K562 (cell line): Measurements from ENCODE around the gene POP5. TPM values are rescaled to one million over a fixed set of nuclear protein-coding genes. Genes with fewer than 3 reads are reported as not detected.

Source experiments
- ATAC-seq: fragments of 200-7000 bp; cut with Tn5 transposase; 3 replicates; pipeline ENCODE4 v1.9.1; 2020; ENCODE audit warnings: moderate library complexity
- BruUV-seq: library from RNA; stranded (reverse); fragments of 400-500 nt; replicated peaks from 2 replicates; lab custom pipeline; 2021; lab: Mats Ljungman, UMichigan
- CTCF ChIA-PET: fragments of 300-600 bp; formaldehyde crosslinking; extraction: SDS; loops from one replicate; lab custom pipeline; 2021; ENCODE audit warnings: low intra/inter-chr PET ratio; lab: Yijun Ruan, JAX
- POLR2A ChIA-PET: fragments of 300-600, 350-650 bp; sonication (Branson Sonifier 250); formaldehyde crosslinking; extraction: SDS; loops from one replicate; lab custom pipeline; 2021; ENCODE audit warnings: antibody characterized with exemption, inconsistent platforms; lab: Yijun Ruan, JAX
- DNase-seq, 4 experiments: peaks; one replicate each; pipeline versions ENCODE4 v3.0.0 to v3.0.0-alpha.2; 2011 to 2018; ENCODE audit warnings: low spot score in 3 of 4, mixed read lengths in 3 of 4; ENCODE audit errors: extremely low read depth in 1 of 4
- FAIRE-seq: peaks from 2 replicates; lab custom pipeline; 2011; peaks lifted over from hg19 to GRCh38; lab: Jason Lieb, UNC
- H2AFZ ChIP-seq: 2 replicates; pipeline ENCODE4 v1.6.0; 2011; ENCODE audit warnings: low read depth, low read length, control low read depth, inconsistent platforms
- H3K27ac ChIP-seq: fragments of 200-600 bp; 3 replicates; pipeline ENCODE4 v1.8.0; 2011; ENCODE audit warnings: low read depth, mild to moderate bottlenecking, control low read depth, inconsistent platforms, low read length, moderate library complexity, mixed read lengths; ENCODE audit errors: extremely low read depth
- H3K27me3 ChIP-seq, 2 experiments: fragments of 300-600 bp in 1 of 2; 2 replicates in 1 of 2; 3 replicates in 1 of 2; pipeline versions ENCODE4 v1.6.0 to v1.8.0; 2011; ENCODE audit warnings: inconsistent platforms in 2 of 2, low read length in 2 of 2, mild to moderate bottlenecking in 1 of 2, mixed read lengths in 1 of 2, moderate library complexity in 1 of 2; ENCODE audit not compliant: control insufficient read depth in 2 of 2, insufficient read depth in 2 of 2
- H3K36me3 ChIP-seq: fragments of 300-600 bp; 3 replicates; pipeline ENCODE4 v1.8.0; 2011; ENCODE audit warnings: mild to moderate bottlenecking, low read length, inconsistent platforms; ENCODE audit not compliant: control insufficient read depth, insufficient read depth
- H3K4me1 ChIP-seq, 2 experiments: fragments of 200-600 bp in 1 of 2; replicated peaks in 1 of 2; 2 replicates in 1 of 2; 3 replicates in 1 of 2; pipeline versions ENCODE4 v1.5.1 to v1.8.0; 2011; ENCODE audit warnings: inconsistent platforms in 2 of 2, low read length in 2 of 2, mild to moderate bottlenecking in 1 of 2, mixed read lengths in 1 of 2, moderate library complexity in 1 of 2; ENCODE audit not compliant: control insufficient read depth in 2 of 2, insufficient read depth in 2 of 2
- H3K4me2 ChIP-seq: 2 replicates; pipeline ENCODE4 v1.6.1; 2011; ENCODE audit warnings: low read length, control low read depth, inconsistent platforms, mixed read lengths; ENCODE audit not compliant: insufficient read depth
- H3K4me3 ChIP-seq: fragments of 200-600 bp; sonication (generic), shearing (Covaris generic); 2 replicates; pipeline ENCODE4 v1.5.1; 2016; ENCODE audit warnings: control low read depth, inconsistent platforms
- H3K79me2 ChIP-seq: fragments of 200-600 bp; 3 replicates; pipeline ENCODE4 v1.8.0; 2011; ENCODE audit warnings: low read length, inconsistent platforms; ENCODE audit not compliant: control insufficient read depth, insufficient read depth
- H3K9ac ChIP-seq, 2 experiments: 2 replicates each; pipeline versions ENCODE4 v1.6.0 to v1.6.1; 2011; ENCODE audit warnings: low read depth in 2 of 2, low read length in 2 of 2, control low read depth in 1 of 2, inconsistent platforms in 1 of 2, mild to moderate bottlenecking in 1 of 2, mixed read lengths in 1 of 2; ENCODE audit not compliant: insufficient read depth in 1 of 2
- H3K9me1 ChIP-seq: one replicate; pipeline ENCODE4 v1.6.0; 2011; ENCODE audit warnings: inconsistent platforms, mild to moderate bottlenecking, low read length, moderate library complexity; ENCODE audit not compliant: control insufficient read depth, insufficient read depth
- H3K9me3 ChIP-seq: replicated peaks from 2 replicates; pipeline ENCODE4 v1.5.1; 2011; ENCODE audit warnings: low read depth, low read length, inconsistent platforms; ENCODE audit not compliant: control insufficient read depth, insufficient read depth
- H4K20me1 ChIP-seq: replicated peaks from 2 replicates; pipeline ENCODE4 v1.6.1; 2011; ENCODE audit warnings: low read length, inconsistent platforms, mixed read lengths; ENCODE audit not compliant: control insufficient read depth, insufficient read depth
- ARID2 ChIP-seq: fragments of 450-650 bp; IDR thresholded peaks from 2 replicates; pipeline ENCODE4 v1.6.1; 2017; ENCODE audit warnings: antibody characterized with exemption, mild to moderate bottlenecking
- BCL6 ChIP-seq: fragments of 250-450 bp; sonication (Bioruptor Pico); IDR thresholded peaks from 2 replicates; pipeline ENCODE4 v1.4.0; 2020
- BRCA1 ChIP-seq, 2 experiments: fragments of 450-650 bp in 1 of 2; sonication (generic) in 1 of 2; formaldehyde crosslinking in 1 of 2; IDR thresholded peaks; 2 replicates each; pipeline versions ENCODE4 v1.5.0 to v1.6.1; 2017 to 2020; ENCODE audit warnings: mild to moderate bottlenecking in 1 of 2, missing genetic modification reagents in 1 of 2
- CREM ChIP-seq: IDR thresholded peaks from 2 replicates; pipeline ENCODE4 v1.6.1; 2014; ENCODE audit warnings: antibody characterized with exemption, low read depth
- DIDO1 ChIP-seq: fragments of 450-650 bp; IDR thresholded peaks from 2 replicates; pipeline ENCODE4 v1.6.1; 2016; ENCODE audit warnings: low read depth, missing biosample characterization, missing genetic modification characterization
- HSF4 ChIP-seq: fragments of 250-450 bp; sonication (Bioruptor Pico); IDR thresholded peaks from 2 replicates; pipeline ENCODE4 v2.1.2; 2022; ENCODE audit warnings: mild to moderate bottlenecking, moderate library complexity, borderline replicate concordance
- KAT8 ChIP-seq: fragments of 450-650 bp; IDR thresholded peaks from 2 replicates; pipeline ENCODE4 v1.6.1; 2016; ENCODE audit warnings: low read depth, mild to moderate bottlenecking
- LCOR ChIP-seq: sonication (generic); formaldehyde crosslinking; IDR thresholded peaks from 2 replicates; pipeline ENCODE4 v1.8.0; 2022; ENCODE audit warnings: mild to moderate bottlenecking, missing genetic modification reagents
- MBD2 ChIP-seq: sonication (generic); IDR thresholded peaks from 2 replicates; pipeline ENCODE4 v1.6.1; 2016; ENCODE audit warnings: low read depth, borderline replicate concordance
- NCOA1 ChIP-seq: fragments of 450-650 bp; IDR thresholded peaks from 2 replicates; pipeline ENCODE4 v1.6.1; 2016; ENCODE audit warnings: low read depth
- NONO ChIP-seq, 2 experiments: fragments of 200-400 bp in 1 of 2; fragments of 450-650 bp in 1 of 2; formaldehyde crosslinking in 1 of 2; IDR thresholded peaks; 2 replicates each; pipeline ENCODE4 v1.6.1; 2017; ENCODE audit warnings: low read depth in 2 of 2, mild to moderate bottlenecking in 2 of 2, moderate library complexity in 2 of 2, low read length in 1 of 2
- PTTG1 ChIP-seq: fragments of 450-650 bp; IDR thresholded peaks from 2 replicates; pipeline ENCODE4 v1.6.1; 2016; ENCODE audit warnings: low read depth, mild to moderate bottlenecking, missing genetic modification characterization, missing compliant biosample characterization
- RBM22 ChIP-seq: fragments of 200-400 bp; formaldehyde crosslinking; IDR thresholded peaks from 2 replicates; pipeline ENCODE4 v1.6.1; 2018; ENCODE audit warnings: low read length, low read depth; ENCODE audit not compliant: poor library complexity, severe bottlenecking
- RBM34 ChIP-seq: fragments of 200-400 bp; formaldehyde crosslinking; IDR thresholded peaks from 2 replicates; pipeline ENCODE4 v1.6.1; 2018; ENCODE audit warnings: low read length, borderline replicate concordance; ENCODE audit not compliant: insufficient read depth
- SETDB1 ChIP-seq: IDR thresholded peaks from one replicate; pipeline ENCODE4 v1.6.1; 2012; ENCODE audit warnings: low read length, control low read depth, inconsistent platforms
- ZNF12 ChIP-seq: sonication (generic); formaldehyde crosslinking; IDR thresholded peaks from 2 replicates; pipeline ENCODE4 v1.4.0; 2020; ENCODE audit warnings: mild to moderate bottlenecking, missing genetic modification reagents
- ZNF146 ChIP-seq: IDR thresholded peaks from one replicate; pipeline ENCODE4 v1.6.1; 2018; ENCODE audit warnings: missing compliant biosample characterization; ENCODE audit not compliant: unreplicated experiment
- ZNF589 ChIP-seq: fragments of 200-800 bp; sonication (Bioruptor generic); IDR thresholded peaks from 2 replicates; pipeline ENCODE4 v1.6.1; 2016; ENCODE audit warnings: low read depth, missing genetic modification characterization, missing compliant biosample characterization
- WGBS: fragments of 100-300 bp; shearing (Covaris generic); methylation state at CpG from one replicate; pipeline ENCODE4 v1.1.6; 2016; ENCODE audit warnings: low coverage, mixed read lengths; ENCODE audit not compliant: insufficient coverage; ENCODE audit errors: missing lambda C conversion rate; 5-methylcytosine and 5-hydroxymethylcytosine counted together
- in situ Hi-C: fragments of 300-500 bp; cut with MboI; formaldehyde crosslinking; loops from 4 replicates; pipeline ENCODE4 v1.15.0; 2018; ENCODE audit warnings: inconsistent platforms, mixed read lengths
- intact Hi-C: fragments of 100-400 bp; cut with micrococcal nuclease; formaldehyde crosslinking; loops from 2 replicates; pipeline ENCODE4 v1.14.2; 2022
- polyA plus RNA-seq, 8 experiments: library from polyadenylated mRNA; depleted of rRNA in 4 of 8; stranded (reverse) in 5 of 8; unstranded in 3 of 8; fragments of >200 nt; fragmentation: Nextera tagmentation in 2 of 8; fragmentation: Illumina TruSeq in 1 of 8; extraction: Ambion mirVana in 2 of 8; extraction: Trizol in 1 of 8; gene quantifications; 2 replicates each; pipeline versions ENCODE4 v1.2.1 to v1.2.3, GENCODE V29; 2011 to 2014; ENCODE audit warnings: inconsistent platforms in 1 of 8, missing spikeins in 1 of 8
- total RNA-seq, 7 experiments: library from RNA; depleted of rRNA in 6 of 7; stranded (reverse); fragments of >200 nt in 6 of 7; fragmentation: Illumina TruSeq in 2 of 7; extraction: Trizol in 2 of 7; gene quantifications; 2 replicates each; pipeline versions ENCODE4 v1.2.1 to v1.2.3, GENCODE V29; 2011 to 2021; ENCODE audit warnings: low replicate concordance in 1 of 7
- TF ChIP-seq, protein P1 (sequence below): conservative IDR thresholded peaks from 2 replicates; pipeline ENCODE4 v1.6.1; 2011; ENCODE audit warnings: low read depth, mild to moderate bottlenecking, low read length; ENCODE audit not compliant: control insufficient read depth
- TF ChIP-seq, protein P2 (sequence below): sonication (generic); formaldehyde crosslinking; IDR thresholded peaks from 2 replicates; pipeline ENCODE4 v1.8.1; 2023; ENCODE audit warnings: mild to moderate bottlenecking, missing genetic modification reagents

The POP5 gene
- total and polyA plus RNA-seq, 9 of the 15 experiments (the other 6 are each of a cell fraction or from before 2014, with no cell fraction given): 57.5 to 253 (median 73.8) TPM

DNA sequence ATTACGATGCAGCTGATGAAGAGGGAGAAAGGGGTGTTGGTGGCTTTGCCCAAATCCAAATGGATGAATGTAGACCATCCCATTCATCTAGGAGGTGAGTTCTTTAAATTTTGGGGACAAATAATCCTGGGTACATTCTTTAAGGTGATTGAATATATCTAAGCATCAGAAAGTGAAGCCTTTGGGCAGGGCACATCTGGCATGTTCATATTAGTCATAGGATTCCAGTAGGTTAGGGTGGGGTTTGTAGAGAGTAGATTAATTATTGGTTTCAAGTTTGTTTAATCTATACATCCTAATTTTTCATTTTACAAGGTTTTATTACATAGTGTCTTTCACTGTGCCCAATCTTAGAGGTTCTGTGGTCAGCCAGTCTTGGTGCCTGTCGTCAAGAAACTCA is 23.6 kb downstream of the POP5 start (continued):
- TF ChIP-seq RBM22: no peak
- TF ChIP-seq ARID2: no peak
- TF ChIP-seq NCOA1: no peak
- TF ChIP-seq PTTG1 (tag): no peak
- TF ChIP-seq HSF4 (CRISPR knock-in tag): no peak
- TF ChIP-seq CREM: no peak
- TF ChIP-seq, all 486 proteins: peak for 0

DNA sequence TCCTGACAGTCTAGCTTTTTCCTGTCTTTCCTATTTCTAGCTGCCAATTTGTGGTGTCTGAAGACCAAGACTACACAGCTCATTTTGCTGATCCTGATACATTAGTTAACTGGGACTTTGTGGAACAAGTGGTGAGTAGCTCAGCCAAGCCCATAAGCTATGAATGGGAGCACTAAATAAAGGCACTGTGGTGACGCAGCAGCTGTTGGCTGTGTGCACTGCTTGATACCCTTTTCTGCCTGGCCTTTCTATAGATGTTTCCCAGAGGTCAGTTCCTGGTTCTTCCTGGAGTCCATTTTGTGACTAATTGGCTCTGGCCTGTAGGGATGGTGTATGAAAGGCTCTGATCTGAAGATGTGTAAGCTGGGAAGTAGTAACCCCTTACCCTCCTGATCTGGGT is 26.5 kb downstream of the POP5 start:
- CTCF ChIA-PET: no interaction called here
- Histone ChIP-seq H3K27me3 (no peaks in the 10 kb centered on the region), H3K9me3 (no peaks in the 10 kb centered on the region), H3K9me1 (no peaks in the 10 kb centered on the region), H3K9ac (no peak overlapping the region), H3K36me3 (peaks cover 59% of the 10 kb centered on the region), H3K4me2 (no peak overlapping the region), H2AFZ (no peak overlapping the region), H3K79me2 (peaks cover 14% of the 10 kb centered on the region), H3K27ac (no peak overlapping the region), H3K4me3 (no peak overlapping the region), H3K4me1 (peaks cover 0 to 5% of the 10 kb centered on the region in 2 experiments; a peak in 3 of 5 replicates), H4K20me1 (no peaks in the 10 kb centered on the region; the same call in 1 of the 2 replicates)
- no peak for DNase-seq
- no TSS peak for BruUV-seq
- WGBS: 100% methylated on average over 1 of the region's 1 CpG
- in situ Hi-C loops: no loop called here
- POLR2A ChIA-PET: interaction anchor here (0.6 to 1.3 kb wide), 4 partner anchors 10 to 20 kb away, joined by 3 to 7 read pairs (median 3); no protein-coding TSS in a partner anchor
- TF ChIP-seq LCOR (CRISPR knock-in tag) (no peak), ZNF146 (CRISPR knock-in tag) (no peak), ZNF589 (CRISPR knock-in tag) (no peak), DIDO1 (tag) (no peak), KAT8 (no peak), CREM (no peak), BRCA1 (IDR thresholded peaks at IDR 0.05) (no peak), BRCA1 (CRISPR knock-in tag; IDR thresholded peaks at IDR 0.05) (no peak), NONO (IDR thresholded peaks at IDR 0.05; ENCODE audit: low read depth in 2 of 2, low read length in 1 of 2) (no peak), ZNF12 (no peak), BCL6 (CRISPR knock-in tag) (no peak), MBD2 (no peak), RBM34 (no peak), SETDB1 (no peak)
- TF ChIP-seq, protein P1, sequence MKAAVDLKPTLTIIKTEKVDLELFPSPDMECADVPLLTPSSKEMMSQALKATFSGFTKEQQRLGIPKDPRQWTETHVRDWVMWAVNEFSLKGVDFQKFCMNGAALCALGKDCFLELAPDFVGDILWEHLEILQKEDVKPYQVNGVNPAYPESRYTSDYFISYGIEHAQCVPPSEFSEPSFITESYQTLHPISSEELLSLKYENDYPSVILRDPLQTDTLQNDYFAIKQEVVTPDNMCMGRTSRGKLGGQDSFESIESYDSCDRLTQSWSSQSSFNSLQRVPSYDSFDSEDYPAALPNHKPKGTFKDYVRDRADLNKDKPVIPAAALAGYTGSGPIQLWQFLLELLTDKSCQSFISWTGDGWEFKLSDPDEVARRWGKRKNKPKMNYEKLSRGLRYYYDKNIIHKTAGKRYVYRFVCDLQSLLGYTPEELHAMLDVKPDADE: no peak
- TF ChIP-seq, protein P2, sequence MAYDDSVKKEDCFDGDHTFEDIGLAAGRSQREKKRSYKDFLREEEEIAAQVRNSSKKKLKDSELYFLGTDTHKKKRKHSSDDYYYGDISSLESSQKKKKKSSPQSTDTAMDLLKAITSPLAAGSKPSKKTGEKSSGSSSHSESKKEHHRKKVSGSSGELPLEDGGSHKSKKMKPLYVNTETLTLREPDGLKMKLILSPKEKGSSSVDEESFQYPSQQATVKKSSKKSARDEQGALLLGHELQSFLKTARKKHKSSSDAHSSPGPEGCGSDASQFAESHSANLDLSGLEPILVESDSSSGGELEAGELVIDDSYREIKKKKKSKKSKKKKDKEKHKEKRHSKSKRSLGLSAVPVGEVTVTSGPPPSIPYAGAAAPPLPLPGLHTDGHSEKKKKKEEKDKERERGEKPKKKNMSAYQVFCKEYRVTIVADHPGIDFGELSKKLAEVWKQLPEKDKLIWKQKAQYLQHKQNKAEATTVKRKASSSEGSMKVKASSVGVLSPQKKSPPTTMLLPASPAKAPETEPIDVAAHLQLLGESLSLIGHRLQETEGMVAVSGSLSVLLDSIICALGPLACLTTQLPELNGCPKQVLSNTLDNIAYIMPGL (CRISPR knock-in tag): no peak
- ATAC-seq: no peak
- intact Hi-C loops: no loop called here
- no peak for FAIRE-seq
